Hematopoietic multipotent progenitor cell treated with erythropoietin and hydrocortisone succinate and interleukin-3 and kit ligand, for 17 days (in vitro differentiated cells): ENCODE measurements around the gene OLIG2.

ENCODE experiments used
- DNase-seq: peaks from one replicate; pipeline ENCODE4 v3.0.0-alpha.2; 2015; ENCODE audit warnings: low spot score

OLIG2 gene

GRCh38 chr21:33033094-33033951 lies 7.6 kb downstream of the OLIG2 start:
- DNase-seq: no peak

GRCh38 chr21:33033961-33034413 lies 8.3 kb downstream of the OLIG2 start:
- no peak for DNase-seq

GRCh38 chr21:33035147-33035546 lies 9.4 kb downstream of the OLIG2 start:
- no peak for DNase-seq

GRCh38 chr21:33036430-33037162 lies 10.9 kb downstream of the OLIG2 start:
- no peak for DNase-seq

- DNase-seq: no peak
These were observed 11.8 kb downstream of the OLIG2 start for GRCh38 chr21:33037501-33037900.

- no peak for DNase-seq
These were observed 13.8 kb downstream of the OLIG2 start for GRCh38 chr21:33039536-33039935.

- DNase-seq: no peak
These were observed 14.5 kb downstream of the OLIG2 start for GRCh38 chr21:33040215-33040614.

GRCh38 chr21:33041981-33042380 lies 16.2 kb downstream of the OLIG2 start:
- DNase-seq: no peak

GRCh38 chr21:33042812-33043211 lies 17.1 kb downstream of the OLIG2 start:
- no peak for DNase-seq

- DNase-seq: no peak
These were observed 20.7 kb downstream of the OLIG2 start for GRCh38 chr21:33046455-33046854.

GRCh38 chr21:33047231-33047630 lies 21.5 kb downstream of the OLIG2 start:
- DNase-seq: no peak

- DNase-seq: no peak
These were observed 26.2 kb downstream of the OLIG2 start for GRCh38 chr21:33051925-33052324.

- no peak for DNase-seq
These were observed 28.2 kb downstream of the OLIG2 start for GRCh38 chr21:33053951-33054350.

GRCh38 chr21:33055991-33056390 lies 30.3 kb downstream of the OLIG2 start:
- no peak for DNase-seq

- DNase-seq: no peak
These were observed 31.7 kb downstream of the OLIG2 start for GRCh38 chr21:33057385-33057940.

- peak; percentile 33 for DNase-seq
These were observed 32.8 kb downstream of the OLIG2 start for GRCh38 chr21:33058527-33058926.

GRCh38 chr21:33058957-33059356 lies 33.2 kb downstream of the OLIG2 start:
- DNase-seq: no peak

GRCh38 chr21:33059380-33059841 lies 33.7 kb downstream of the OLIG2 start:
- no peak for DNase-seq

- DNase-seq: no peak
These were observed 35.5 kb downstream of the OLIG2 start for GRCh38 chr21:33061233-33061632.

- peak; percentile 24 for DNase-seq
These were observed 37.7 kb downstream of the OLIG2 start for GRCh38 chr21:33063375-33063883.

GRCh38 chr21:33063907-33064622 lies 38.3 kb downstream of the OLIG2 start:
- no peak for DNase-seq
